ENCODE results near the gene GHR. TPM values are rescaled to one million over a fixed set of nuclear protein-coding genes. Genes with fewer than 3 reads are reported as not detected.
"Not testable (repeated sequence)": the region's sequence is repeated elsewhere in the genome, so short reads cannot be mapped to it uniquely, and the experiment has no call there.

Gene GHR
- total and polyA plus RNA-seq, 3 donors from 2014 or later = 3.3 to 4.7 (median 3.7) TPM

DNA sequence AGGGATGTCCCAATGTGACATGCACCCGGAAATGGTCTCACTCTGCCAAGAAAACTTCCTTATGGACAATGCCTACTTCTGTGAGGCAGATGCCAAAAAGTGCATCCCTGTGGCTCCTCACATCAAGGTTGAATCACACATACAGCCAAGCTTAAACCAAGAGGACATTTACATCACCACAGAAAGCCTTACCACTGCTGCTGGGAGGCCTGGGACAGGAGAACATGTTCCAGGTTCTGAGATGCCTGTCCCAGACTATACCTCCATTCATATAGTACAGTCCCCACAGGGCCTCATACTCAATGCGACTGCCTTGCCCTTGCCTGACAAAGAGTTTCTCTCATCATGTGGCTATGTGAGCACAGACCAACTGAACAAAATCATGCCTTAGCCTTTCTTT, 295.8 kb downstream of the GHR start:
- no peaks in the 10 kb centered on the region for H3K27me3 ChIP-seq

DNA sequence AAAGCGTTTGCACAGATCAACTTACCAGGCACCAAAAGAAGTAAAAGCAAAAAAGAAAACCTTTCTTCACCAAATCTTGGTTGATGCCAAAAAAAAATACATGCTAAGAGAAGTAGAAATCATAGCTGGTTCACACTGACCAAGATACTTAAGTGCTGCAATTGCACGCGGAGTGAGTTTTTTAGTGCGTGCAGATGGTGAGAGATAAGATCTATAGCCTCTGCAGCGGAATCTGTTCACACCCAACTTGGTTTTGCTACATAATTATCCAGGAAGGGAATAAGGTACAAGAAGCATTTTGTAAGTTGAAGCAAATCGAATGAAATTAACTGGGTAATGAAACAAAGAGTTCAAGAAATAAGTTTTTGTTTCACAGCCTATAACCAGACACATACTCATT, 297.0 kb downstream of the GHR start:
- no peak for TF ChIP-seq POLR2A (IDR thresholded peaks at IDR 0.05)
- TF ChIP-seq, protein P1, sequence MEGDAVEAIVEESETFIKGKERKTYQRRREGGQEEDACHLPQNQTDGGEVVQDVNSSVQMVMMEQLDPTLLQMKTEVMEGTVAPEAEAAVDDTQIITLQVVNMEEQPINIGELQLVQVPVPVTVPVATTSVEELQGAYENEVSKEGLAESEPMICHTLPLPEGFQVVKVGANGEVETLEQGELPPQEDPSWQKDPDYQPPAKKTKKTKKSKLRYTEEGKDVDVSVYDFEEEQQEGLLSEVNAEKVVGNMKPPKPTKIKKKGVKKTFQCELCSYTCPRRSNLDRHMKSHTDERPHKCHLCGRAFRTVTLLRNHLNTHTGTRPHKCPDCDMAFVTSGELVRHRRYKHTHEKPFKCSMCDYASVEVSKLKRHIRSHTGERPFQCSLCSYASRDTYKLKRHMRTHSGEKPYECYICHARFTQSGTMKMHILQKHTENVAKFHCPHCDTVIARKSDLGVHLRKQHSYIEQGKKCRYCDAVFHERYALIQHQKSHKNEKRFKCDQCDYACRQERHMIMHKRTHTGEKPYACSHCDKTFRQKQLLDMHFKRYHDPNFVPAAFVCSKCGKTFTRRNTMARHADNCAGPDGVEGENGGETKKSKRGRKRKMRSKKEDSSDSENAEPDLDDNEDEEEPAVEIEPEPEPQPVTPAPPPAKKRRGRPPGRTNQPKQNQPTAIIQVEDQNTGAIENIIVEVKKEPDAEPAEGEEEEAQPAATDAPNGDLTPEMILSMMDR (IDR thresholded peaks at IDR 0.05) = no peak
- Histone ChIP-seq H3K4me3 (no peak overlapping the region), H3K36me3 (ENCODE audit: low read depth, missing control alignments) (no peaks in the 10 kb centered on the region), H3K9me3 (no peaks in the 10 kb centered on the region), H3K27ac (no peak overlapping the region), H3K4me1 (no peaks in the 10 kb centered on the region), H3K27me3 (no peaks in the 10 kb centered on the region)
- intact Hi-C loops (cut with DNase I; ENCODE audit: low total_unique reads) = no loop called here
- no peak for DNase-seq
- WGBS, 2 donors = 61 to 75% methylated on average over 6 of the region's 6 CpGs

More for the DNA sequence above, 295.8 kb downstream of the GHR start:
- Histone ChIP-seq H3K36me3 (ENCODE audit: low read depth, missing control alignments) (no peaks in the 10 kb centered on the region), H3K4me3 (no peak overlapping the region), H3K27ac (no peak overlapping the region), H3K4me1 (no peaks in the 10 kb centered on the region), H3K9me3 (no peaks in the 10 kb centered on the region)
- TF ChIP-seq, protein P1 (IDR thresholded peaks at IDR 0.05) = no peak
- TF ChIP-seq POLR2A (IDR thresholded peaks at IDR 0.05) = no peak
- no peak for DNase-seq
- 89% methylated on average over 2 of the region's 2 CpGs for WGBS, 2 donors
- intact Hi-C loops (cut with DNase I; ENCODE audit: low total_unique reads) = no loop called here

DNA sequence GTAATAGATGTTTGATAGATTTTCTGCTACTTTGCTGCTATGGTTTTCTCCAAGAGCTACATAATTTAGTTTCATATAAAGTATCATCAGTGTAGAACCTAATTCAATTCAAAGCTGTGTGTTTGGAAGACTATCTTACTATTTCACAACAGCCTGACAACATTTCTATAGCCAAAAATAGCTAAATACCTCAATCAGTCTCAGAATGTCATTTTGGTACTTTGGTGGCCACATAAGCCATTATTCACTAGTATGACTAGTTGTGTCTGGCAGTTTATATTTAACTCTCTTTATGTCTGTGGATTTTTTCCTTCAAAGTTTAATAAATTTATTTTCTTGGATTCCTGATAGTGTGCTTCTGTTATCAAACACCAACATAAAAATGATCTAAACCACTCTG, 298.2 kb downstream of the GHR start:
- Histone ChIP-seq H3K36me3 (ENCODE audit: low read depth, missing control alignments) (no peaks in the 10 kb centered on the region), H3K4me1 (no peaks in the 10 kb centered on the region), H3K9me3 (no peaks in the 10 kb centered on the region), H3K27ac (no peak overlapping the region), H3K27me3 (no peaks in the 10 kb centered on the region), H3K4me3 (no peak overlapping the region)
- DNase-seq = no peak
- no peak for TF ChIP-seq POLR2A (IDR thresholded peaks at IDR 0.05)
- TF ChIP-seq, protein P1 (IDR thresholded peaks at IDR 0.05) = no peak
- intact Hi-C loops (cut with DNase I; ENCODE audit: low total_unique reads) = no loop called here

DNA sequence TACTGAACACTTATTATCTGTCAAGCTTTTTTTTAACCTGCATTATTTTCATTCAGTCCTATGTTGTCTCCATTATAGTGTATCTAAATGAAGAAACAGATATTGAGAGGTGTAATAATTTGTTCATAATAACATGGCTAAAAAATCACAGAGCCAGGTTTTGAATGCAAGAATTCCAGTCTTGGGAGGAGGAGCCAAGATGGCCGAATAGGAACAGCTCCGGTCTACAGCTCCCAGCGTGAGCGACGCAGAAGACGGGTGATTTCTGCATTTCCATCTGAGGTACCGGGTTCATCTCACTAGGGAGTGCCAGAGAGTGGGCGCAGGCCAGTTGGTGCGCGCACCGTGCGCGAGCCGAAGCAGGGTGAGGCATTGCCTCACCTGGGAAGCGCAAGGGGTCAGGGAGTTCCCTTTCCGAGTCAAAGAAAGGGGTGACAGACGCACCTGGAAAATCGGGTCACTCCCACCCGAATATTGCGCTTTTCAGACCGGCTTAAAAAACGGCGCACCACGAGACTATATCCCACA, 311.4 kb downstream of the GHR start:
- intact Hi-C loops (cut with DNase I; ENCODE audit: low total_unique reads); DNase-seq; H3K36me3 ChIP-seq (ENCODE audit: low read depth, missing control alignments); H3K9me3 ChIP-seq; H3K4me1 ChIP-seq; H3K27ac ChIP-seq; H3K27me3 ChIP-seq; H3K4me3 ChIP-seq: not testable (repeated sequence)
- 83 to 86% methylated on average over 8 to 15 of the region's 24 CpGs for WGBS, 2 donors

DNA sequence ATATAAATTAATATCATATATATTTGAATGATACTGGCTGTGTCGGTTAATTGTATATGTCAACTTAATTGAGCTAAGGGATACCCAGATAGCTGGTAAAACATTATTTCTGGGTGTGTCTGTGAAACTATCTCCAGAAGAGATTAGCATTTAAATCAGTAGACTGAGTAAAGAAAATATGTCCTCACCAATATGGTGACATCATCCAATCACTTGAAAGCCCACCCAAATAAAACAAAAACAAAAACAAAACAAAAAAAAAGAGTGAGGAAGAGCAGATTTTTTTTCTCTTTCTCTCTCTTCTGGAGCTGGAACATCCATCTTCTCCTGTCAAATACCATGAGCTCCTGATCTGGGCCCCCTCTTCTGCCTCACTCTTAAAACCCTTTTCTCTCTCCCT, 317.7 kb downstream of the GHR start:
- no peak for TF ChIP-seq POLR2A (IDR thresholded peaks at IDR 0.05)
- TF ChIP-seq, protein P1 (IDR thresholded peaks at IDR 0.05) = no peak
- intact Hi-C loops (cut with DNase I; ENCODE audit: low total_unique reads) = no loop called here
- WGBS, 2 donors = 89 to 96% methylated on average over 1 of the region's 1 CpG

More for the DNA sequence above, 317.7 kb downstream of the GHR start:
- Histone ChIP-seq H3K27me3 (no peaks in the 10 kb centered on the region), H3K4me3 (no peak overlapping the region), H3K27ac (no peak overlapping the region), H3K9me3 (no peaks in the 10 kb centered on the region), H3K4me1 (no peaks in the 10 kb centered on the region), H3K36me3 (ENCODE audit: low read depth, missing control alignments) (no peaks in the 10 kb centered on the region)
- DNase-seq = no peak
